Stomach (tissue), 4 donors: ENCODE measurements around the gene XPO4.

ENCODE experiments used
- EP300 ChIP-seq: sonication (generic); formaldehyde crosslinking; IDR thresholded peaks from one replicate; pipeline ENCODE4 v1.6.1; 2017; ENCODE audit warnings: antibody characterized with exemption
- POLR2A ChIP-seq, 4 donors: fragments of 450-650 bp; IDR thresholded peaks; one replicate each; pipeline ENCODE4 v1.6.1; 2016; ENCODE audit warnings: antibody characterized with exemption in 4 of 4, control low read depth in 2 of 4, mild to moderate bottlenecking in 1 of 4, moderate library complexity in 1 of 4
- POLR2AphosphoS5 ChIP-seq, 3 donors: sonication (generic); formaldehyde crosslinking; IDR thresholded peaks; one replicate each; pipeline ENCODE4 v1.6.1; 2016; ENCODE audit warnings: antibody characterized with exemption in 3 of 3
- TF ChIP-seq, protein P1 (sequence below), 7 experiments: fragments of 450-650 bp in 4 of 7; fragments of 200-600 bp in 3 of 7; sonication (generic) in 3 of 7; IDR thresholded peaks; one replicate each; pipeline ENCODE4 v1.5.1; 2016 to 2019; ENCODE audit warnings: antibody characterized with exemption in 7 of 7, control low read depth in 2 of 7, mild to moderate bottlenecking in 1 of 7

DNA sequence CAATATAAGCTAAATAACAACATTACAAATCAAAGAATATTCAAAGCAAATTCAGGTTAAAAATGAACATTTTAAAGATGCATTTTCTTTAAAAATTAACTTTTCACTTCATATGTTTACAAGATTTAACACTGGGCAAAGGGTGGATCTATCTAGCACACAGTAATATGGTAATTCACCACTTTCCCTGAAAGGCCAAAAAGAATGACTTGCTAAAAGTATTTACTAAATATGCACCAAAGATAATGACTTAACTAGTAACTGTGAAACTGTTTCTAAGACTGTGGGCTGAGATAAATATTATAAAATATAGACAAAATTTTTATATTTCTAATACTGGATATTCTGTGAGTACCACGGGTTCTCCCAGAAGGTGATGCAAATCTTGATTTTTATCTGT is 124.2 kb downstream of the XPO4 start:
- TF ChIP-seq, protein P1, sequence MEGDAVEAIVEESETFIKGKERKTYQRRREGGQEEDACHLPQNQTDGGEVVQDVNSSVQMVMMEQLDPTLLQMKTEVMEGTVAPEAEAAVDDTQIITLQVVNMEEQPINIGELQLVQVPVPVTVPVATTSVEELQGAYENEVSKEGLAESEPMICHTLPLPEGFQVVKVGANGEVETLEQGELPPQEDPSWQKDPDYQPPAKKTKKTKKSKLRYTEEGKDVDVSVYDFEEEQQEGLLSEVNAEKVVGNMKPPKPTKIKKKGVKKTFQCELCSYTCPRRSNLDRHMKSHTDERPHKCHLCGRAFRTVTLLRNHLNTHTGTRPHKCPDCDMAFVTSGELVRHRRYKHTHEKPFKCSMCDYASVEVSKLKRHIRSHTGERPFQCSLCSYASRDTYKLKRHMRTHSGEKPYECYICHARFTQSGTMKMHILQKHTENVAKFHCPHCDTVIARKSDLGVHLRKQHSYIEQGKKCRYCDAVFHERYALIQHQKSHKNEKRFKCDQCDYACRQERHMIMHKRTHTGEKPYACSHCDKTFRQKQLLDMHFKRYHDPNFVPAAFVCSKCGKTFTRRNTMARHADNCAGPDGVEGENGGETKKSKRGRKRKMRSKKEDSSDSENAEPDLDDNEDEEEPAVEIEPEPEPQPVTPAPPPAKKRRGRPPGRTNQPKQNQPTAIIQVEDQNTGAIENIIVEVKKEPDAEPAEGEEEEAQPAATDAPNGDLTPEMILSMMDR (IDR thresholded peaks at IDR 0.05): no peak
- no peak for TF ChIP-seq POLR2A (IDR thresholded peaks at IDR 0.05)
- TF ChIP-seq POLR2AphosphoS5 (IDR thresholded peaks at IDR 0.05): no peak
- TF ChIP-seq EP300: no peak
